ENCODE measurements around the gene NCAN.
"Not testable (repeated sequence)": the region's sequence is repeated elsewhere in the genome, so short reads cannot be mapped to it uniquely, and the experiment has no call there.

The NCAN gene

DNA sequence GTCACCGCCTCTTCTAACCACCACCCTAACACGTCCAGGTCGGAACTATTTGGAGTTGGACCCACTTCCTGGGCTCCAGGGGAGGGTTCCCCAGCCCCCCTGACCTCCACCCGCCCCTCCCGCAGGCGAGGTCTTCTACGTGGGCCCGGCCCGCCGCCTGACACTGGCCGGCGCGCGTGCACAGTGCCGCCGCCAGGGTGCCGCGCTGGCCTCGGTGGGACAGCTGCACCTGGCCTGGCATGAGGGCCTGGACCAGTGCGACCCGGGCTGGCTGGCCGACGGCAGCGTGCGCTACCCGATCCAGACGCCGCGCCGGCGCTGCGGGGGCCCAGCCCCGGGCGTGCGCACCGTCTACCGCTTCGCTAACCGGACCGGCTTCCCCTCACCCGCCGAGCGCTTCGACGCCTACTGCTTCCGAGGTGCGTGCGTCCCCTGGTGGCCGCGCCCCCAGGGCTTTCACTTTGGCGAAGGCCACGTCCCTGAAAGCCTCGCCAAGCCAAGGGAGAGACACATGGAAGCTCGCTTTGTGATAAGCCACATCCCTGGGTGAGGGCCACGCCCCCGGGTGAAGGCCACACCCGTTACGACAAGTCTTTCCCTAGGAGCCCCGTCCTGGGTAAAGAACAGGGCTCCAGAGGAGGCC, 13.2 kb downstream of the NCAN start:
- peak; percentile 49 for DNase-seq

DNA sequence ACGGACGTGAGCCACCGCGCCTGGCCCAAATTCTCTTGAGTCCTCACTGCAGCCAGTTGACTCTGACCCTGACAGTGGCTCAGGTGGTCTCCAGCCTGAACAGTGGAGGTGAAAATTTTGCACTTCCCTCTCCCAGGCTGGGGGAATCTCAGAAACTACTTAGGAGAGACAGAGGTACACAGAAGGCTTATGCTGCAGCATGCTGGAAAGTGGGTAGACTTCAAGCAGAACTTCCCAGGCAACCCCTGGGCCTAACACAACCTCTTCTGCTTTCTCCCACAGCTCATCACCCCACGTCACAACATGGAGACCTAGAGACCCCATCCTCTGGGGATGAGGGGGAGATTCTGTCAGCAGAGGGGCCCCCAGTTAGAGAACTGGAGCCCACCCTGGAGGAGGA, 14.4 kb downstream of the NCAN start:
- no peak for DNase-seq

DNA sequence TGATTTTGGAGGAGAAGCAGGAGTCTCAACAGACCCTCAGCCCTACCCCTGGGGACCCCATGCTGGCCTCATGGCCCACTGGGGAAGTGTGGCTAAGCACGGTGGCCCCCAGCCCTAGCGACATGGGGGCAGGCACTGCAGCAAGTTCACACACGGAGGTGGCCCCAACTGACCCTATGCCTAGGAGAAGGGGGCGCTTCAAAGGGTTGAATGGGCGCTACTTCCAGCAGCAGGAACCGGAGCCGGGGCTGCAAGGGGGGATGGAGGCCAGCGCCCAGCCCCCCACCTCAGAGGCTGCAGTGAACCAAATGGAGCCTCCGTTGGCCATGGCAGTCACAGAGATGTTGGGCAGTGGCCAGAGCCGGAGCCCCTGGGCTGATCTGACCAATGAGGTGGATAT, 14.9 kb downstream of the NCAN start:
- DNase-seq, result no peak

DNA sequence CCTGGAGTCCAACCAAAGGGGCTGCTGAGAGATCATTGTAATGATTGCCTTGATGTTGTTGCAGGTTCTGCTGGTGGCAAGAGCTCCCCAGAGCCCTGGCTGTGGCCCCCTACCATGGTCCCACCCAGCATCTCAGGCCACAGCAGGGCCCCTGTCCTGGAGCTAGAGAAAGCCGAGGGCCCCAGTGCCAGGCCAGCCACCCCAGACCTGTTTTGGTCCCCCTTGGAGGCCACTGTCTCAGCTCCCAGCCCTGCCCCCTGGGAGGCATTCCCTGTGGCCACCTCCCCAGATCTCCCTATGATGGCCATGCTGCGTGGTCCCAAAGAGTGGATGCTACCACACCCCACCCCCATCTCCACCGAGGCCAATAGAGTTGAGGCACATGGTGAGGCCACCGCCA, 15.5 kb downstream of the NCAN start:
- no peak for DNase-seq

DNA sequence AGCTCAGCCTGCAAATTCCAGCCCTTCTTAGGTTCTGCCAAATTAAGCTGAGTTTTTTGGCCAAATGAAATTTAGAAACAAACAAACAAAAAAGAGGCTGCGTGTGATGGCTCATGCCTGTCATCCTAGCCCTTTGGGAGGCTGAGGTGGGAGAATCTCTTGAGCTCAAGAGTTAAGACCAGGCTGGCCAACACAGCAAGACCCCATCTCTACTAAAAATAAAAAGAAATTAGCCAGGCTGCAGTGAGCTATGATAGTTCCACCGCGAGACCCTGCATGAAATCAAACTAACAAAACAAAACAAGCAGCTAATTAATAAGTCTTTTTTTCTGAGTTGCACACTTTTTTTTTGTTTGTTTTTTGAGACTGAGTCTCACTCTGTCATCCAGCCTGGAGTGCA, 17.9 kb downstream of the NCAN start:
- no peak for DNase-seq

DNA sequence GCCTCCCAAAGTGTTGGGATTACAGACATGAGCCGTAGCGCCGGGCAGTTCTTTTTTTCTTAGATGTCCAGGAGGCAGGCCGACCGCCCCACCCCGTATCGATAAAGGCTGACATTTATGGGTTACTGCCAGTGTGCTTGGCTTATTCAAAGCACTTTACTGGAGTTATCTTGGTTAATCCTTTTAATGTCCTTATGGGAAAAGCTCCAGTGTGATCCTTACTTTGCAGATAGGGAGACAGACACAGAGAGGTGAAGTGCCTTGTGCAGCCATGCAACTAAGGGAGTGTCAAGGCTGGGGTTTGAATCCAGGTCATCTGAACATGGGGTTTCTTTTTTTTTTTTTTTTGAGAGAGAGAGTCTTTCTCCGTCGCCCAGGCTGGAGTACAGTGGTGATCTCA, 19.2 kb downstream of the NCAN start:
- DNase-seq, result no peak

DNA sequence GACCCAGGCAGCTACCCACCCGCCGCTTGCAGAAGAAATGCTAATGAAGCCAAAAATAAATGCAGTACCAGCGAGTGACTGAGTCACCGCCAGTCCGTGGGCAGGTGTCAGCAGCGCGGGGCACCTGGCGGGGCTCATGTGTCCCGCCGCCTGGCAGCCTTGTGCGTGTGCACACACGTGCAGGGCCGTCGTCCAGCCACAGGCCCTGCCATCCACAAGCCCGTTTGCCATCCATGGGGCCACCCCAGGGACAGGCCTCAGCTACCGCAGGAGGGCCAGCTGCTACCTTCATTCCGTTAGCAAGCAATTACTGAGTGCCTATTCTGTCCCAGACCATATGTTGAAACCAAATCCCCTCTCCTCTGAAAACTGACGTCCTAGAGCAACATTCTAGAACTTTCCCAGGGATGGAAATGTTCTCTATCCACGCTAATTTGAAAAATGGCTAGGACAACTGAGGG, 20.5 kb downstream of the NCAN start:
- DNase-seq, result no peak

DNA sequence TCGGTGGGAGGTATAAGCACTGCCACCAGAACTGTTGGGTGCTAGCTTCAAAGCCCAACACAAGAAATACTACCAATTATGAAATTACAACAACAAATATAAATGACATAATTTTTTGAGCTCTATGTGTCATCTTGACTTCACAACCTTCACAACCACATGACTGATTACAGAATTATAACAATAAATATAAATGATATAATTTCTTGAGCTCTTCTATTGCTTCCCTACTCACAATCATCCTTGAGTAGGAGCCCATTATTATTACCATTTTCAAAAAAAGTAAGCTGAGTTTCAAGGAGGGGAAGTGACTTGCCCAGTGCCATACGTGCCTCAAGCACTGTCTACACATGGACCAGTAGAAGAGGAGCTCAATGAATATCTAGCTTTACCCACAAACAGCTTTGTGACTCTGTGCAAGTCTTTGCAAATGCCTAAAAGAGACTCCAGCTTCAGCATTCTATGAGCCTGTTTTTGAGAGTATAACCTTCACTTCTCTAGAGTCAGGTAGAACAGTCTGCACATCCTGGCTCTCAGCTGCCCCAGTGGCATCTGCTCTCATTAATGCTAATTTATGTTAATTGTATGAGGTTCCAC, 22.6 kb downstream of the NCAN start:
- DNase-seq, result no peak

DNA sequence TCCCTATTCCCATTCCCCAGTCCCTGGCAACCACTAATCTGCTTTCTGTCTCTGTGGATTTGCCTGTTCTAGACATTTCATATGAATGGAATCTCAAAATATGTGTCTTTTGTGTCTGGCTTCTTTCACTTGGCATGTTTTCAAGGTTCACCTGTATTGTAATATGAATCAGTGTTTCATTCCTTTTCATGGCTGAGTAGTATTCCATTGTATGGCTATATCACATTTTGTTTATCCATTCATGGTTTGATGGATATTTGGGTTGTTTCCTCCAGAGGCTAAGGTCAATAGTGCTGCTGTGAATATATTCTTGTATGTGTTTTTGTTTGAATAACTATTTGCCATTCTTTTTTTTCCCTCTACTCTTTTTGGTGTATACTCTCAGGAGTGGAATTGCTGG, 24.4 kb downstream of the NCAN start:
- no peak for DNase-seq

DNA sequence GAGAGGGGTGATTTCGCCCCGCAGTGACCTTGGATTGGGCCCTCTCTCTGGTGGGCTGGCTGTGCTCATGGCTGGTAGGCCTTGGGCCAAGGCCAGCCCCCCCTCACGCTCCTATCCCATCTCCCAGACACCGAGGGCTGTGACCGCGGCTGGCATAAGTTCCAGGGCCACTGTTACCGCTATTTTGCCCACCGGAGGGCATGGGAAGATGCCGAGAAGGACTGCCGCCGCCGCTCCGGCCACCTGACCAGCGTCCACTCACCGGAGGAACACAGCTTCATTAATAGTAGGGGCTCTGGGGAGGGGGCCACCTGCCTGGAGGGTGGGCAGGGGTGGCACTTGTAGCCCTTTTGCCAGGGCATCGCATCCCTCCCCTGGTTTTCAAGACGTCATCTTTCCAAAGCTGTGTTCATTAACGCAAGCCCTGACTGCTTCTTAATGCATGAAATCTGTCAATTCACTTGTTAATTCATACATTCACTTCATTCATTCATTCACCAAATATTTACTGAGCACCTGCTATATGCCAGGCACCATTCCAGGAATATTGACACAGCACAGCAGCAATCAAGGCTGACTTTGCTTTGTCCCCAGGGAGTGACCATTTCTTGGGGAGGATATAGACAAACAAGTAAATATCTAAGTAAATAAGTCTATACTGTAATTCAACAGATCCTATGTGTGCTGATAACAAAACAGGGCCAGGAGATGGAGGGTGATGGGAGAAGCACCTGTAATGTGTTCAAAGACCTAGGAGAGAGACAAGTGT, 26.6 kb downstream of the NCAN start:
- DNase-seq, result no peak

DNA sequence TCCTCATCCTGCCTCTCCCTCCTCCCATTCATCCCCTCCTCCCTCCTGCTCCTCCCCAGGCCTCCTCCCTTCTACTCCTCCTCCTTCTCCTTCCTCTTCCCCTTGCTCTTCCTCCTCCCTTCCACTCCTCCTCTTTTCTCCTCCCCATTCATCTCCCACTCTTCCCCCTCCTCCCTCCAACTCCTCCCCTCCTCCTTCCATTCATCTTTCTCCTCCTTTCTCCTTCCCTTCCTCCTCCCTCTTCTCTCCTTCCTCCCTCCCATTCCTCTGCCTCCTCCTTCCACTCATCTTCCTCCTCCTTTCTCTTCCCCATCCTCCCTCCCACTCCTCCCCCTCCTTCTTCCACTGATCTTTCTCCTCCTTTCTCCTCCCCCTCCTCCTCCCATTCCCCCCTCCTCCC, 27.9 kb downstream of the NCAN start:
- no peak for DNase-seq

DNA sequence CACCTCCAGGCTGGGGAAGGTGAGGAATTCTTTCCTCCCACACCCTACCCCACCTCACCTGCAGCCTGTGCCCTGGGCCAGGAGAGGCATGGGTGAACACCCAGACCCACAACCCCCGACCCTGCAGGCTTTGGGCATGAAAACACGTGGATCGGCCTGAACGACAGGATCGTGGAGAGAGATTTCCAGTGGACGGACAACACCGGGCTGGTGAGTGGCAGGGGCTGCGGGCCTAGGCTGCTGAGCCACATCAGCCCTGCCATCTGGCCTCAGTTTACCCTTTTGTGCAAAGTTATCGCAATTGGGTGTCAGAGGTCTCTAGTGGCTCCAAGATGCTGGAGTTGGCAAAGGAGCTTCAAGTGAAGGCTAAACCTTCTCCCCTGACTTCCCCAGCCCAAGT, 28.7 kb downstream of the NCAN start:
- DNase-seq, result no peak

DNA sequence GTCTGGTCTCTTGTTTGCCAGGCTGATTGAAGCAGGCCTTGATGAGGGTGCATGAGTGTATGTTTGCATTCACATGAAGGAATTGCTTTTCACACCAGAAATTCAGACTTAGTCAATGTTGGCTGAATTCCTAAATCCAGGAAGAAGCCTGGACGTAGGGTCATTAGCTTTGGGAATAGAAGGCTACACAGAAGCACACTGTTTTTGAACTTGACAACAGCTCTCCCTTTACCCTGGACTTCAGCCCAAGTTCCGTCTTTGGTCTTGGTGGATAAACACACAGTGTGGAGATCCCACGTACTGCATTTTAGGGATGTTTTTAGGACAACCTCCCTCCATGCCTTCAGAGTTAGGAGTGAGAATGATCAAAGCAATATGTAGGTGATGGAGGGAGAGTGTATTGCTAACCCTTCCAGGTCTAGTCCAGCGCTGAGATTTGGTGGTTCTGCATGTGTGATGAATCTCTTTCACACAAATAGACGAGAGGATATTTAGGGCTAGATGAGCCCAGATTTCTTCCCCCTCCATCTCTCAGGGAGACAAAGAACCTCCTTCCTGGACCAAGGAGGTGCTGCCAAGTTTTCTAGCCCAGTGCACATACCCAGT, 38.5 kb downstream of the NCAN start:
- no peak for DNase-seq

DNA sequence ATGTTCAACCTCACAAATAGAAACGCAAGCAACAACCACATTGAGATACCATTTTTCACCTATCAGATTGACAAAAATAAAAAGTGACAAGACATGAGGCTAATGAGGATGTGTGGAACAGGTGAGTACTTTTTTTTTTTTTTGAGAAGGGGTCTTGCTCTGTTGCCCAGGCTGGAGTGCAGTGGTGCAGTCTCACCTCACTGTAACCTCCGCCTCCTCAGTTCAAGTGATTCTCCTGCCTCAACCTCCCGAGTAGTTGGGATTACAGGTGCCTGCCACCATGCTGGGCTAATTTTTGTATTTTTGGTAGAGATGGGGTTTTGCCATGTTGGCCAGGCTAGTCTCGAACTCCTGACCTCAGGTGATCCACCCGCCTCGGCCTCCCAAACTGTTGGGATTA, 41.7 kb downstream of the NCAN start:
- DNase-seq, result not testable (repeated sequence)

DNA sequence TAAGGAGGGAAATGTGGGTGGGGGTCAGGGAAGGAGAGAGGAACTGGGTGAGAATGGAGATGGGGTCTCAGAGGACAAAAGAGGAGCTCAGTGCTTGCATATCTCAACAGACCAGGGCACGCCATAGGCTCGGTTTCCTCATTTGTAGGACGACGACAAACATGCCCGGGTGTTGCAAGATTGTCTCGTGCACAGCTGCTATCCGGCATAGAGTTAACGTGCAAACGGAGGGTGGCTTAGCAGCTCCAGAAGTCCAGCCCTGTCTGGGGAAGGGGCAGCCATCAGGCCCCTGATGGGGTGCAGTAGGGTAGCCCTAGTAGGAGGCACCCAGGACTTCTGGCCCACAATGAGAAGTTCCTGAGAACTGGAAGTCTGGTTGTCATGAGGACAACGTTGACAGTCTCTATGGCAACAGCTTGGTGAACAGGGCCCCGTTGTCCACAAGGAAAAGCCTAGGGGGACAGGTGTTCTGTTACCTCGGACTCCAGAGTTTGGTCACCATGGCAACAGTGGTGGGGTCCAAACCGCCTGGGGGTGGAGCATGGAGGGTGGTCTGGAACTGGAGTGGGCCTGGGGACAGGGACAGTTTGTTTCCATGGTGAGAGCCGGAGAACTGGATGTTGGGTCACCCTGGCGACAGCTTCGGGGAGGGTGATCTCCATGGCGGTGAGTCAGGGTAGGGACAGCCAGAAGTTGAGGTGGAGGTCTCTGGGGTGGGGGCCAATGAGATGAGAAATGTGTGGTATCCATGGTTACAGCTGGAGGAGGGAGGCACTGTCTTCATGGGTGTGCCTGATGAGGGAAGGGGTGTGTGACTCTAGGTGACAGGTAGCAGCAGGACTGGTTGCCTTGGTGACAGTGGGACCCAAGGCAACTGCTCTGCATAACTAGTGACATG, 44.6 kb downstream of the NCAN start:
- no peak for DNase-seq

DNA sequence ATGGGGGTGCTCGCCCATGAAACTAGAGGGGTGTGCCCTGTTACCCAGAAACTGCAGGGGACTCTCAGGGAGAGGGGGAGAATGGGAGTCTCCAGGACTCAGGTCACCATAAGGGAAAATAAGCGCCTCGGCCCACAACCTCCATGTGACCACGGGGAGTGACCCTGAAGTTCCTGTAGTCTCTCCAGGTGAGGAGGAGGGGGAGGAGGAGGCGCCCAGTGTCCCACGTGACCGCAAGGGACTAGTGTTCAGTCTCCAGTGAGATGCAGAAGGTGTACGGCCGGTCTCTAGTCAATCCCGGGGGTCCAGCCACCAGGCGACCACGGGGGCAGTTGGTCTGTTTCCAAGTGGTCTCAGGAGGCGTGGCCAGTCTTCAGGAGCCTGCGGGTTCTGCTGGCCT, 45.4 kb downstream of the NCAN start:
- no peak for DNase-seq

DNA sequence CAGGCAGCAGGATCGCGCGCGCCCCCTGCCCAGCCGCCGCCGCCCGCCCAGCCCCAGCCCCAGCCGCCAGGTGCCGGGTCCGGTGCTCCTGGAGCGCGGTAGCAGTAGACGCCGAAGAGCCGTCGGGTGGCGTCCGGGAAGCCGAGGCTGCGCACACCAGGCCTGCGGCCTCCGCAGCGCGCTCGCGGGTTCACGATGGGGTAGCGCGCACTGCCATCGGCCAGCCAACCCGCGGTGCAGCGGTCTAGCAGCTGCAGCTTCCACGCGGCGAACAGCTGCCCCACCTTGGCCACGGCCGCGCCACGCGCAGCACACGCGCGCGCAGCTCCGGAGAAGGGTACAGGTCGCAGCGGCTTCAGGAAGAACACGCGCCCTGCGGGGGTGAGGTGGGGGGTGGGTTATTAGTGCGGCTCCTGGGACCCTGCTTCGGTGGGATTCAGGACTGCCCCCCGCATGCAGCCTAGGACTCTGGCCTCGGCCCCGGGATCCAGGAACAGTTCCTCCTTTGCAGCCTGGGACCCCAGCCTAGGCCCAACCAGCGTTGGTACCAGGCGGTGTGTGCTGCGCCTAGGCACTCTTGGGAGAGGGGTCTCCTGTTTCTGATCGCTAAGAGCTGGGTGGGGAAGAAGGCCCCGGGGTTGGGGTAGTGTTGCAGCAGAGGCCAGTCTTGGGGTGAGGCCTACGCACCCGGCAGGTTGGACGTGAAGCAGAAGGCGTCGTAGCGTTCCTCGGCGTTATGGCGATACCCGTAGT, 46.3 kb downstream of the NCAN start:
- no peak for DNase-seq

DNA sequence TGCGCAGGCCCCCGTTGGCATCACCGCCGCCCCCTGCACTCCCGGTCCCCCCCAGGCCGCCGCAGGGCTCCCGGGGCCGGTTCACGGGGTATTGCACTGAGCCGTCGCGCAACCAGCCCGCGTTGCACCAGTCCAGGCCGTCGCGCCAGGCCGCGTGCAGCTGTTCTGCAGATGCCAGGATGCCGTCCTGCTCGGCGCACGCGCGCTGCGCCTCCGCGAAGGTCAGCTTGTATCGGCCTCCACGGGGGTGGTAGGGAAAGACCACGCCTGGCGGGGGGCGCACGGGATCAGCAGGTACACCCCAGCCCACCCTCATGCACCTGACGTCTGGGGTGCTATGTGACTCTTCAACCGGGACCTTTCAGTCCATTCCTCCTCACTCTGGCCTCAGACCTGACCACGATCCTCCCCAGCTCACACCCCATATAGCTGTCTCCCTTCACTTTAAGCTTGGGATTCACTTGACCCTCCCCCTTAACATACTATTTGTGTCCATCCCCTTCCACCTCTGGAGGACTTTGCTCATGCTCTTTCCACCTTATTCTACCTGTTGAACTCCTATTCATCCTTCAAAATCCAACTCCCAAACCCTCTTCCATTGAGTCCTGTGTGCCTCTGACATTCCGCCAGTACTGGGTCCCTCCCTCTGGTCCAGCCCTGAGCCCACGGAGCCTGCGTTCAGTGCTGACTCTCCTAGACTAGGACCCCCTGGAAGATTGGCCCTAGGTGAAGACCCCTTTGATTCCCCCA, 47.0 kb downstream of the NCAN start:
- DNase-seq, result no peak

DNA sequence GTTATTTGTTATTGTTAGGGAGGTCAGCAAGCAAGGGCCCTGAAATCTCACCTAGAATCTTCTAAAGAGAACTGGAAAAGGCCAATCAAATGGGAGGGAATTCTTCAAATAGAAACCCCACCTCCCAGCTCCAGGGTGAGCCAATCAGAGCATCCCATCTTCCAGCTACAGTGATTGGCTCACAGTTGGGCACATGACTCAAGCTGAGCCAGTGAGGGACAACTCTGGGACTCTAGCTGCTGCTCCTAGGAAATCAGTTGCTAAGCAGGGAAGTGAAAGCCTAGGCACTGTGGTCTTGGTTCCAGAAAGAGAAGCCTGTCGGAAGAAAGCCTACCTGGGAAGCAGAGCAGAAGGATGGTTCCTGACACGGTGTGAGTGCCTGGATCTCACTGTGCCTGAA, 48.0 kb downstream of the NCAN start:
- DNase-seq, result no peak

DNA sequence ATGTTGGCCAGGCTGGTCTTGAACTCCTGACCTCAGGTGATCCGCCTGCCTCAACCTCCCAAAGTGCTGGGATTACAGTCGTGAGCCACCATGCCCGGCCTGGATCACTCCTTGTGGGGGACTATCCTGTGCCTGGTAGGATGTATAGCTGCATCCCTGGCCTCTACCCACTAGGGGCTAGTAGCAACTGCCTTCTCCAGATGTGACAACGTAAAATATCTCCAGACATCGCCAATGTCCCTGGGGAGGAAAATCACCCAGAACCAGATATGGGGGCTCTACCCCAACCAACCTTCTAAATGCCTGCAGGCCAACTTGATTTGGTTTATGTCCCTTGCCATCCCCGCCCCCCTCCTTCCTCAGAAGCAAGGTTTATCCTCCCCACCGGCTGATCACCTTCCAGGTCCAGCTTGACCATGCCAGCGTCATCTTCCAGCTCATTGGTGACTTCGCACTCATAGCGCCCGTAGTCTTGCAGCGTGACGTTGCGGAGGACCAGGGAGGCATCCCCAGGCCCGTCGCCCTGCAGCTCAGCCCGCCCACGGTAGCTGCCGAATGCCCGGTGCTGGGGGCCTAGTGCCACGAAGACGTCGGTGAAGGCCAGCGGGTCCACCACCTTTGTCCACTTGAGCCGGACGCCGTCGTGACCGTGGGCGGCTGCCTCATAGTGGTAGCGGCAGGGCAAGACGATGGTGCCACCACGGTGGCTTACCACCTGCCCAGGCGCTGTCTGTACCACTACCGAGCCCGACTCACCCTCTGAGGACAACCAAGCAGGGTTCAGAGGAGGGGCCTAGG, 48.9 kb downstream of the NCAN start:
- no peak for DNase-seq

Measured in fibroblast of skin of abdomen (primary cell).